Lower leg skin (tissue), 3 donors: ENCODE data around the gene SPAG7.

ENCODE experiments used
- POLR2A ChIP-seq, 2 donors: fragments of 450-650 bp; IDR thresholded peaks; one replicate each; pipeline ENCODE4 v1.6.1; 2016 to 2017; ENCODE audit warnings: antibody characterized with exemption in 2 of 2, mild to moderate bottlenecking in 1 of 2, moderate library complexity in 1 of 2
- TF ChIP-seq, protein P1 (sequence below), 3 donors: fragments of 450-650 bp; IDR thresholded peaks; one replicate each; pipeline ENCODE4 v1.5.1; 2016; ENCODE audit warnings: antibody characterized with exemption in 3 of 3, mild to moderate bottlenecking in 3 of 3, moderate library complexity in 2 of 3

DNA sequence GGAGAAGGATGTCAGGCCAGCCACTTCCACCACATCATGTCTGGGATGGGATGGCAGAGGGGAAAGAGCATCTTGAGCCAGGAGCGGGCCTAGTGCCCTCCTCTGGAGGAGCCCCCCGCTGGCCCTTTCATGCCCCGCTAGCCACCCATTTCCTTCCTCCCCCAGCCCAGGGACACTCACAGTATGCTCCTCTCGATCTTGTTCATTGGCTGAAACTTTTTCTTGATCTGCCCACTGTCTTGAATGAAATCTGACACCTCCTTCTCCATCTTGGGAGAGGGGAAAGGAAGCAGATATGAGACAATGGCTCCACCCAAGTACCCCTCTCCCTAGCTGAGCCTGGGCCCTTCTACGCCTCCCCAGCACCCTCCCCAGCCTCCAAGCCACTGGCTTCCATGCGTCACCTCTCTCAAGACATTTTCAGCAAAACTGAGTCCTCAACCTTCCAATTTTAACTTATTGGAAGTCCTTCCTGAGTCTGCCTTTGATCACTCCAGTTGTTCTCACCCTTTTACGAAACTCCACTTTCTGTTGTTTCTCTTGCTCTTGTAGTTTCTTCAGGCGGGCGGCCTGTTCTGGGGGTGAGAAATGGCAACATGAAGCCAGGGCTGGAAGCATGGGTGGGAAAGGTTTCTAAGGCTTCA lies 7.2 kb downstream of the SPAG7 start:
- TF ChIP-seq, protein P1, sequence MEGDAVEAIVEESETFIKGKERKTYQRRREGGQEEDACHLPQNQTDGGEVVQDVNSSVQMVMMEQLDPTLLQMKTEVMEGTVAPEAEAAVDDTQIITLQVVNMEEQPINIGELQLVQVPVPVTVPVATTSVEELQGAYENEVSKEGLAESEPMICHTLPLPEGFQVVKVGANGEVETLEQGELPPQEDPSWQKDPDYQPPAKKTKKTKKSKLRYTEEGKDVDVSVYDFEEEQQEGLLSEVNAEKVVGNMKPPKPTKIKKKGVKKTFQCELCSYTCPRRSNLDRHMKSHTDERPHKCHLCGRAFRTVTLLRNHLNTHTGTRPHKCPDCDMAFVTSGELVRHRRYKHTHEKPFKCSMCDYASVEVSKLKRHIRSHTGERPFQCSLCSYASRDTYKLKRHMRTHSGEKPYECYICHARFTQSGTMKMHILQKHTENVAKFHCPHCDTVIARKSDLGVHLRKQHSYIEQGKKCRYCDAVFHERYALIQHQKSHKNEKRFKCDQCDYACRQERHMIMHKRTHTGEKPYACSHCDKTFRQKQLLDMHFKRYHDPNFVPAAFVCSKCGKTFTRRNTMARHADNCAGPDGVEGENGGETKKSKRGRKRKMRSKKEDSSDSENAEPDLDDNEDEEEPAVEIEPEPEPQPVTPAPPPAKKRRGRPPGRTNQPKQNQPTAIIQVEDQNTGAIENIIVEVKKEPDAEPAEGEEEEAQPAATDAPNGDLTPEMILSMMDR (IDR thresholded peaks at IDR 0.05) = no peak
- no peak for TF ChIP-seq POLR2A (IDR thresholded peaks at IDR 0.05)
